SKM-1 (cell line): Measurements from ENCODE around the gene TNS3.

Source experiments
- DNase-seq: peaks from one replicate; lab custom pipeline; 2025; ENCODE audit not compliant: unreplicated experiment; lab: John Stamatoyannopoulos, UW

The TNS3 gene

DNA sequence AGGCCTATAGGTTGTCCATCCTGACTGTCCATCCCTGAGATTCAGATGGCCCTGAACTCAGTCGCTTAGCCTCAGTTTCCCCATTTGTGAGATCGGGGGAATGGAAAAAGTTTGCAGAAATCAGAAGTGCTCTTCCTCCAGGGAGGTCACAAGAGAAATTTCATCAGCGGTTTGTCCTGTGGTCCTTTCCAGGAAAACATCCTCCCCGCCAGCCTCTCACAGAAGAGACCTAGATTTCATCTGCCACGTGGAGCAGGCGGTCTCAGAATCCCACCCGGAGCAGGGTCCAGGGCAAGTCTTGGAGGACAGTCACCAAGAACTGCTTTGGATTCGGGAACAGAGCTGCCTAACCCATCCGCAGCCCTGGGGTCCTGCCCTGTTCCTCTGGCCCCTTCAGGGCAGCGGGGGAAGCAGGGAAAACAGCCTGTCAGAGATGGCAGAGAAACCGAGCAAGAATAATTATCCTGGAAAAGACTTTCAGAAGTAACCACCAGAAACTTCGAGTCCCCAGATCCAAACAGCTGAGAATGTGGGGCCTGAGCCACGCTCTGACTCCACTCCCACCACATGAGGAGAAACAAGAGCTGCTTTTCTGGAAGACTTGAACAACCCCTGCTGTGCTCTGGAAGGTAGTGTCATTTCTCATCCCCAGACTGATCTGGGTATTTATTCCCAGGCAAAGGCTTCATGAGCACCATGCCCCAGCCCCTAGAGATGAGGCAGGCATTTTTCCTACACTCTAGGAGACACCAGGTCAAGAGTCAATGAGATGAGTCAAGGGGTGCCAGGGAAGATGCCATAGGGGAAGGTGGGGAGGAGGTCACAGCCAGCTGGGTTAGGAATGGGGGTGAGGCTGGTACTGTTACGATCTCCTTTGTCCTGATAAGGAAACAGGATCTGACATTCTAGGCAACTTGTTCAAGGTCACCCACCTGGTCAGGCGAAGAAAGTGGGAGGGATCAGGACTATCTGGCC is 1.1 kb upstream of the TNS3 start:
- DNase-seq = no peak

DNA sequence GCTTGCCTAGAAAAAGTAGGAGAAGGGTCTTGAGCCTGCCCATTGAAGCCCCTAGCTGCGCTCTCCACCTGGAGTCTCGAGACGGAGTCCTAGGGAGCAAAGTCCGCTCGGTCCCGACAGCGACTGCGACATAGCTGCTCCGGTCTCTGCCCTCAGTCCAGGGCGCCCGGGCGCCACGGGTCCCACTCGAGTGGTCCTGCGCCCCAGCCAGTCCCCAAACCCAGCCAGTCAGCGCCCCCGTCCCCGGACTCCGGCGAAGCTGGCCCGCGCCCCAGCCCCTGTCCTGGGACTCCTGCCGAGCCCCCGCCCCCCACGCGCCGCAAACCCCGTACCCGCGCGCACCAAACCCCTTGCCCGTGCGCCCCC is 490 bp downstream of the TNS3 start:
- no peak for DNase-seq

DNA sequence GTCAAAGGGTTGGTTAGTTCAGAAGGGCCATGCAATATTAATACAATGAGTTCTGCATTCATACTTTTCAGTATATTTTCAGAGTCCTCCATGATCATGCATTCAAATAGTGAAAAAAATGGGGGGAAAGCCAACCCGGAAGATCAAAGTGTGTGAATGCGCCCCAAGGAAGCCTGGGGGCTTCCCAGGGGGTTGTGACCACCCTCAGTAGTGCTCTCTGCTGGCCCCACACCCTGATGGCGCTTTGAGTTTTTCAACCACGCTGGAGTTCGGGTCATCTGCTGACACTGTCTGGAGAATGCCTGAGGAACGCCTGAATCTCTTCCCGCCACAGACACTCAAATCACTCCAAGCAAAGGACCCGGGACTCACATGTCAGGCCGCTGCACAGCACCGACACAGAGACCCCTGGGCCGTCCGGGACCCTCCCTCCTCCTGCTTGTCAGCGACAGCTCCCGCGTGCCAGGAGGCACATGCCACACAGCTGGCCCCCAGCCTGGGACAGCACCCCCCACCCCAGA is 1.0 kb downstream of the TNS3 start:
- DNase-seq = no peak

DNA sequence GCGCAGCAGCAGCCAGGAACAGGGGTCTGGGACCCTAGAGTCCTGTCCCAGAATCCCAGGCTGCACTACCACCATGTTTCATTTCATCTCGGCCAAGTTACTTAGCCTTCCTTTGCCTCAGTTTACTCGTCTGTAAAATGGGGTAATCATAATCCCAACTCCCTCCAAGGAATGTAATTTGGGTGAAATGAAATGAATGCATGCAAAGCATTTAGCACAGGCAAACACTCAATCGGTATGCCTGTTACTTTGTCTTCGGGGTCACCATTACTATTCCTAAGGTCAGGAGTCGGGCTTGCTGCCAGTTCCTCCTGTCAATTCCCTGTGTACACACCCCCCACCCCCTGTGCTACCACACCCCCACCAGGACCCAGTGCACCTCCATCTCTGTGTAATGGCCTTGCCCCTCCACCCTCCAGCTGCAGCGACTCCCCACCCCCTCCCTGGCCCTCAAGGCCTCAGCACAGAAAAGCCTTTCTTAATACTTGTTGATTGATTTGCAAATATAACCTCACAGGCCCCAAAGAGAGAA is 1.7 kb downstream of the TNS3 start:
- DNase-seq = no peak

DNA sequence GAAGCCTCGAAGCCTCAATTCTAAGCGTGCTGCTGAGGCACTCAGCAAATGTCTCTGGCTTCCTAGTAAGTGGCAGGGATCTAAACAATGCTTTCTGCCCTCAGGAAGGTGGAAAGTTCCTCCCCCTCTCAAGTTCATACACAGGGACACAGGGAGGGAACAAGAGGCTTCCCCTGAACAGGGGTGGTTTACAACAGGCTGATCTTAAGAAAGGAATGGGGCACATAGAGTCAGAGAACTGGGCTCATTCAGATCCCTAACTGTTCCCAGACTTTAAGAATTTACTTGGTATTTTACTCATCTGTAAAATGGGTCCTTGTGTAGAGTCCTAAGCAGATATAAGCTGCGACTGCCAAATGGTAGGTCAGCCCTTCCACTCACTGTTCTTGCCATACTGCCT is 2.5 kb downstream of the TNS3 start:
- DNase-seq = no peak

DNA sequence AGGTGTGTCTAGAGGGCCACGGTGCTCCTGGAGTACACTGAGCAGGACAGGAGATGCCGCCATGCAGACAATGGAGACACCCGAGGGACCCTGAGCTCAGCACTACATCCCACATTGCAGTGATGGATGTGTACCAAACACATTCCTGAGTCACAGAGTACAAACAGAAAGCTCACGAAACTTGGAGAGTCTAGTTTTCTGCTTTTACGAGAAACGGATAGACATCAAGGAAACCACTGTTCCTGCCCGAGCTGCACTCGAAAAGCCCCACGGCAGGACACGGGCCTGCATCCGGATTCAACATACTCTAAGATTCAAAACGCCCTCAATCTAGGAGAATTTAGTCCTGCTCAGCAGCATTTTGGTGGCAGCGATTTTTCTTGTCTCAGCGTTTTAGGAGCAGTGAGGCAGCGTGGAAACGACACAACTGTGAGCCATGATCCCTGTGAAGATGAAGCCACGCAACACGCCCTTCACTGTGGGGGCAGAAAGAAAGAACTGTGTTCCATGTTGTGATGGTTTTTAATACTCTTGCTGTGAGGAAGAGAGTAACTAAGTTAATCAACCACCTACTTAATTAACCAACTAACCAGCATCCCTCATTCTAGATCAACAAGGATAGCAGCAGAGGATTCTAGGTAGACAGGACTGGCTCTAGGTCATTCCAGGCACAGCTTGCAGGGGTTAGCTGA is 3.2 kb downstream of the TNS3 start:
- no peak for DNase-seq

DNA sequence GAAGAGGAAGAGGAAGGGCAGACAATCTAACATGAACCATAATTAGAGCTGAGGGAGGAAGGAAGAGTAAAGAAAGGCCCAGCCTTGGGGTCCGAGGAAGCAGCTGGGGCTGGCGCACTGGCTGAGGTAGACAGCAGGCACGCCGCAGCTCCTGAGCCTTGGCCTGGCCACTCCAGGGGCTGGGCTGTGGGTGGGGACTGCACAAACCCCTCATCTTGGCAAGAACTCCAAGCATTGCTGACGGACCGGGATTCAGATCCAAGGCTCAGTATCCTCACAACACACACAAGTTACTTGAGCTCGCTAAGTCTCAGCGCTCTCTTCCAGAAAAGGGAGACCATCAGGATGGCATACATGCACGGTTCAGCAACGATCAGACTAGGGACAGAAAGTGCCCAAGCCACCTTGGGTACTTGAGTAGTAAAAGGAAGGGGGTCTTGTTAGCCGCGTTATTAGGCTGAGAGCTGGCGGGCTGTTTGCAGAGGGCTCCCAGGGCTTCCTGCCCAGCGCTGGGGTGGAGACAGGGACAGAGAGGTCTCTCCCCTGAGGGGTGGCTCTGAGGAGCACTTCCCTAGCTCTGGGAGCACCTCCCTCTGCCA is 4.5 kb downstream of the TNS3 start:
- peak; percentile 63 for DNase-seq

DNA sequence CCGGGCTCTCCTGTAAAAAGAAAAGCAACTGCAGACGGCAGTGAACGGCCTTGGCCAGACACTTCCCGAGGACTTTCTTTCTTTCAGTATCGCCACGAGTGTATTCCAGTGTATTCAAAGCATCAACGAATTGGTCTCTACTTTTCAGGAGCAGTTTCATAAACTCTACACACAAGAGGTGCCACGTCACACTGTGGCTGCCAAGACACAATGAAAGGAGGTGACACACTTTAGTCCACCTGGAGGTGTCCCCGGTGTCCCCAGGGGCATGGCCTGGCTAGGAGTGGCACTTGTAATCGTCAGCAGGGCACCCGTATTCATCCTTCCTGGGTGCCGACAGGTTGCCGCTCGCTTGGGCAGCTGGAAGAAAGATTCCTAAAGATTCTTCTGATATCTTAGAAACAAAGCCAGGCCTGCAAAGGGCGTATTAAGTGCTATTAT is 5.0 kb downstream of the TNS3 start:
- no peak for DNase-seq

DNA sequence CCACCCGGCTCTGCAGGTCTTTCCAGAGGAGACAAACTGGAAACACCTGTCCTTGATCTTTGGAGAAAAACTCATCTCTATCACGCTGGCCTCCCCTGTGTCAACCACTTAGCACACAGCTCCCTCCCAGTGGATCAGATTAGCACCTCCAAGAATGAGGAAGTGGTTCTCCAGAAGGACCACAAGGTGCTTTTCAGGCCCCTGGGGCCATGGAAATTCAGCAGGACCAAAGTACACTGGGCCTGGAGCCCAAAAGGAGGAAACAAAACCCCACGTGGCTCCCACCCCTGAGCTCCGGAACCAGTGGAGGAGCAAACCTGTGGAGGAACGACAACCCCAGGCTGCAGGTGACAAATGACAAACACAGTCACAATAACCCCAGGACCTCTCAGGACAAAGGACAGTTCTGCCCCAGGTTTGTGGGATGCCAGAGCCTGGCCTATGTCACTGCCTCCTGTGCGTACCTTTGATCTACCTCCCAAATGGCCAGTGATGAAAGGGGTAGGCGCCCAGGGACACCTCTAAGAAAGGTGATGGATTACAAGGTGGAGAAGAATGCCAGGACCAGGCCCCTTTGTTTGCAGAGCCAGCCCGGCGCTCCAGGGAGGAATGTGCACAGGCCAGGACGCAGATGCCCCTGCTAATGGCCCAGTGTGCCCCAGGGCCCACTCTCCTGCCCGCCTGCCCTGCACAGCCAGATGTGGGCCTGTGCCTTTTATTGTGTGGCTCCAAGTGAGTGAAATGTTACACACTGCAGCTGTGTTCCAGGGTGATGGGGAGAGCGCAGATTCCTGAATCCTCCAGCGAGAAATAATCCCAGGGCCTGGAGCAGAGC is 5.7 kb downstream of the TNS3 start:
- DNase-seq = peak; percentile 44

DNA sequence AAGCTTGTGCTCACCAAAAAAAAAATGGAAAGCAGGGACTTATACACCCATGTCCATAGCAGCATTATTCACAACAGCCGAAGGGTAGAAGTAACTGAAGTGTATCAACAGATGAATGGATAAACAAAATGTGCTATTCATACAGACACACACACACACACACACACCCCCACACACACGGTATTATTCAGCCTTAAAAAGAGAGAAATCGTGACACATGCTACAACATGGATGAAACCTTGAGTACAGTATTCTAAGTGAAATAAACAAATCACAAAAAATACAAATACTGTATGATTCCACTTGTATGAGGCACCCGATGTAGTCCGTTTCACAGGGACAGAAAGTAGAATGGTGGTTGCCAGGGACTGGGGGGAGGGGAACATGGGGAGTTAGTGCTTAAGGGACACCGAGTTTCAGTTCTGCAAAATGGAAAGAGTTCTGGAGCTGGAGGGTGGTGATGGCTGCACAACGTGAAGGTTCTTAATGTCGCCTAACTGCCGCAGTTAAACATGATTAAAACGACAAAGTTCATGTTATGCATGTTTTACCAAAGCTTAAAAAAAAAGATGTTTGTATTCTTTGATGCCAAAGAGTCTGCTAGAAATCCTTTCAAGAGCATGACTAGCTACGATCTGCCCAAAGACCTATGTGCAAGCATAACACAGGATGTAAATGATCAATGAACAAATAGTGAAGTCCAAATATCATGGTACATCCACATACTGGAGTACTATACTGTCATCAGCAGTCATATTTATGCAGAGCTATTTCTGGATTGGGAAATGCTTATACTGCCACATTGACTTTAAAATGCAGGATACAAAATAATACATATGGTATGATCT is 7.2 kb downstream of the TNS3 start:
- peak; percentile 81 for DNase-seq

DNA sequence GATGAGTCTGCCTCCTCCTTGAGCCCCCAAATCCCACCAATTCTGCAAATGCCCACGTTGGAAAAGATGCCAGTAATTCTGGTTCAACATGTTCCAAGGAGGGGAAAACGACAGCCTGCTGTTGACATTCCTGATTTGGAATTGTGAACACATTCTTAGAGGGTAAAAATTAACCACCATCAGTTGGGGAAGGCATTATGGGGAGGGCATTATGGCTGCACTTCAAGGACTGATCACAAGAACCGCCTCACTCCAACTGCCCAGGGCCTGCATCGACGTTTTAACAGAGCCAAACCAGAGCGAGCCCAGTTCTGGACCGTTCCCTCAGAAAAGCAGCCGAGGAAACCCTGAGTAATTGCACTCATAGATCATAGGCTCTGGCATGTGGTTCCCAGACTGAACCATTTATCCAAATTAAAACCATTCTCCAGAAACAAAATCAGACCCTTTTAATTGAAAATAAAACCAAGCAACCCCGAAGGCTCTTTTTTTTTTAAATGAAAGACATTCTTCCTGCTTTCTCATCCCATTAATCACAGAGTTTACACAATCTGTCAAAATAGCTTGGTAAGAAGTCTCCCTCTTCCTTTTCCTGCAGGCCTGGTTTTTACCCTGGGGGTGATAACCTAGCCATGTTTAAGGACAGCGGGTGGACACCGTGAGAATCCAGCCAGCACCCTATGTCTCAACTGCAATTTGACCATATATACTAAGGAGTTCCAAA is 8.0 kb downstream of the TNS3 start:
- DNase-seq = no peak

DNA sequence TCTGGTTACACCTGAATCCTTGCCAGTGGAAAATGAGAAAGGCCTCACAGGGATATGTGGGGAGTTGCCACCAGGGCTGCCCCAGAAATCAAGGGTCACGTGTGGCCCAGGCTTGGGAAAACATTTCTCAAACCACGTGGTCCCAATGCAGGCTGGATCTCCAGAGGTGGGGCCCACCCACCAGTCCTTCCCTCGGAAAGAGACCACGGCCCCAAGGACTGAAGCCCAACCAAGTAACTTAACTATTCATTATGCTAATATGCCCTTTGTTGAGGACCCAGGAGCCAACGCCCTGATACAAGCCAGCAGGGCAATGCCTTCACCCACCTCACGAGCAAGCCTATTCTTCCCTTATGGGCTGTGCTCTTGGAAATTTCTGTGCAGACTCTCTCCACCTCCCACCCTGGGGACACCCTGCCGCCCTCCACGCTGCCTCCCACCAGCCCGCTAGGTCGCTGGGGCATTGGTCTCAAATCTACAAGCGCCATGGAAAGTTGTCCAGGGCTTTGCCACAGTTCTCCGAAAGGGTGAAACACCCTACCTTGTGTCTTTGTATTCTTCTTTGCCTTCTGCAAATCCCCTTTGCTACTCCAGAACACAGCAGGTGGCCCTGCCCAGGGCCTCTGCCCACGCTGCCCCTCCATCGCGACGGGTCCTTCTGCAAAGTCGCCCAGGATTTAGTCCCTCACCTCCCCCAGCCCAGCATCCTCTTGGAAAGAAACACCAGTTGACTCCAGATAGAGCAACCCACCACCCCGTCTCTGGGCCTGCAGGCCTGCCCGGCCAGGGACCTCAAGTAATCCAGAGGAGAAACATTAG is 8.8 kb downstream of the TNS3 start:
- DNase-seq = no peak

DNA sequence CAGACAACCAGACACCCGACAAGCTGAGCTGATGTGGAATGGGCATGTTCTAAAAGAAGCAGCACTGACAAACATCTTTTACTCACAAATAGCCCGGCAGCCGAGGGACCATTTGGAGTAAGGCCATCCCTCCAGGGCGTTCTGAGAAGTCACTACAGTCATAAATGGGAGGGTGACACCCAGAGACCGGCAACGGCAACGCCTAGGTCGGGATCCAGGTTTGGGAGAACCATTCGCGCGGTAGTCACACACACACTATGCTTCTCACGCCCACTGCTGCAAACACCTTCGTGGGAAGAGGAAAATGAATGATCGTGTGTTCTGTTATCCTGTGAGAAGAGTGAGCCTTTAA is 9.8 kb downstream of the TNS3 start:
- DNase-seq = no peak

DNA sequence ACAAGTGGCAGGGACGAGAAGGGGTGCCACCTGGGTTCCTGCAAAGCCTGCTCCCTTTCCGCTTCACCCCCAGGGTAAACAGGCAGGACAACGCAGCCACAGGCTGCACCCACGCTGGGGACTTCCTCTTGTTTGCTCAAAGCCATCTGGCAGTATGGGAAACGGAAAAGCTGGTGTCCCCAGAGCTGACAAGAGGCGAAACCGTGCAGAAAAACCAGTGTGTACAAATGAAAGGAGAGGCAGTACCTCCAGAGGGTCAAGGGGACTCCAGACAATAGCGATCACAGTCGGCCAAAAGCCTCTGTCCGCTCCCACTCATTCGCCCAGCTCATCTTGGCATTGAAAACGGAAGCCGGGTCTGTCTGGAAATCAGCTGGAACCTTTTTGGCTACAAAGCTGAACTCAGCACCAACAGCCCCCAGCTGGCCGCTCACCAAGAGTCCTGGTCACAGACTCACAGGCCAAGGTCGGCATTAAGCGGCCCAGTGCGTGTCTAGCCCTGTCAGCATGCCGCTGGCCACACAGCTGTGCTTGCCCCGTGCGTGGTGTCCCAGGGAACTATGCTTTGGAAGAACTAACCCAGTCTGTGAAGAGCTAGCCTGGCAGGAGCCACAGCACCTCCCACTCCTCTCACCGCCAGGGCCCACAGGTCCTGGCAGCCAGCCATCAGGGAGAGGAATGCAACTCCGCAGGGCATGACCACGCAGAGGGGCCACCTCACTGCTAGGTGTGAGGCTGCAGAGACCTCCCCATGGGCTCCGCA is 10.4 kb downstream of the TNS3 start:
- DNase-seq = no peak

DNA sequence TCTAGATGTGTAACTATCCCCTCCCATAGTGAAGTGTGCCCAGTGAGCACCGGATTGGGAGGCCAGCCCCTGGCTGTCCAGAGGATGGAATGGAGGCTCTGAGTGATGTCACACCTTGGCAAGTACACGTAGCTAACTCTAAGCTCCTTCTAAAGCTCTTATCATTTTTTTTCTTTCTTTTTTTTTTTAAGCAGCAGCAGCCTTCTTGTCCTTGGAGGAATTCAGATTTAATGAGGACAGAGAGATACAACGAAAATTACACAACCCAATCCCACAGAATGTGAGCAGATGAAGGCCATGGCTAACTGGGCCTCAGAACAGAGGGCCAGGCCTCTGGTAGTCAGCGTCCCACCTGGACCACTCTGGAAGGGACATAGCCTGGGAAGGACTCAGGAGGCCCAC is 11.3 kb downstream of the TNS3 start:
- no peak for DNase-seq

DNA sequence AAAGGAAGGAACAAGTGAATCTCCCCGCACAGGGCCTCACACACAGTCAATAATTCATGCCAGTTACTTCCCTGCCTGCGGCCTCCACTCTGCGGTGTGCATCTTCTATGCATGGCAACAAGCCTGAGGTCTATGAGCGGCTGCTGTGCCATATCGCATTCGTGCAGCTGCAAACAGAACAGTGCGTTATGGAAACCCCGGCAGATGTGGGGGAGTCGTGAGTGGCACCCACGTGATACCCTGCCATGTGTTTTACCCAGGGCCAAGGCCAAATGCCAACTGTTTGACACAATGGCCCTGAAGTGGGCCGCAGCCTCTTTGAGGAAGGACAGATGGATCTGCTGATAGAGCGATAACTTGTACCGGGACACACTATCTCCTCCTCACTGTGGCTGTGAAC is 13.4 kb downstream of the TNS3 start:
- no peak for DNase-seq

DNA sequence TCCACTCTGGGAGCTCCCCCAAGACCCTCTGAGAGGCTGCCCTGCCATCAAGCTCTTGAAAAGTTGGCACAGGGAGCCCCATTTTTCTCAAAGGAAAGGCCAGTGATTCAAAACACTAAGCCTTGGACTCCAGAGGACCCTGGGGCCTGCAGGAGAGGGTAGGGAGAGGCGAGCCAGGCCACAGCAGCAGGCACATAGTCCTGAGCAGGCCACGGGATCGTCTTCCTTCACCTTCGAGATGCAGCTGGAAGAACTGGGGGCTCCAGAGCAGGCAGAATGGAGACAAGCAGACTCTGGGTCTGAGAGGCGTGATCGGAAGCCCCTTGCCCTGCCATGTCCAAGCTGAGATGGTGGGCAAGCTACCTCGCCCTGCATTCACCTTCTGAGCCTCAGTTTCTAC is 13.9 kb downstream of the TNS3 start:
- DNase-seq = no peak
